HCT116 (cell line): ENCODE measurements around the gene KCTD10. TPM values are rescaled to one million over a fixed set of nuclear protein-coding genes. Genes with fewer than 3 reads are reported as not detected.

Source experiments
- ATAC-seq: fragments of 200-7000 bp; cut with Tn5 transposase; 2 replicates; pipeline ENCODE4 v1.9.1; 2020; ENCODE audit warnings: mild to moderate bottlenecking, moderate library complexity
- BruUV-seq: library from RNA; stranded (reverse); fragments of 400-500 nt; replicated peaks from 2 replicates; lab custom pipeline; 2021; lab: Mats Ljungman, UMichigan
- CTCF ChIA-PET: fragments of 300-600 bp; sonication (Branson Sonifier 250); formaldehyde crosslinking; loops from one replicate; lab custom pipeline; 2021; ENCODE audit warnings: antibody characterized with exemption; lab: Charles Lee
- POLR2A ChIA-PET: fragments of 300-600, 350-600 bp; sonication (Branson Sonifier 250); formaldehyde crosslinking; loops from one replicate; lab custom pipeline; 2021; ENCODE audit warnings: antibody characterized with exemption; lab: Charles Lee
- RAD21 ChIA-PET, 2 experiments: fragments of 300-600 bp; sonication (Branson Sonifier 250); formaldehyde crosslinking; loops; one replicate each; lab custom pipeline; 2023; ENCODE audit warnings: low total read pairs in 2 of 2; ENCODE audit not compliant: uncharacterized antibody in 2 of 2, unreplicated experiment in 2 of 2, low non-redundant PET in 1 of 2; lab: Charles Lee
- DNase-seq: peaks from one replicate; pipeline ENCODE4 v3.0.0-alpha.2; 2010; ENCODE audit warnings: low read depth, low spot score
- H2AFZ ChIP-seq: fragments of 200-600 bp; shearing (Covaris generic), sonication (generic); 2 replicates; pipeline ENCODE4 v1.6.1; 2017; ENCODE audit warnings: low read depth, mixed run types, mixed read lengths, antibody characterized with exemption, low read length; ENCODE audit not compliant: poor library complexity, severe bottlenecking
- H3K27ac ChIP-seq: 2 replicates; pipeline ENCODE4 v1.5.1; 2012; ENCODE audit warnings: low read depth, low read length
- H3K27me3 ChIP-seq: fragments of 200-600 bp; sonication (generic); 2 replicates; pipeline ENCODE4 v1.6.1; 2016; ENCODE audit warnings: mixed run types, low read length, mixed read lengths; ENCODE audit not compliant: insufficient read depth
- H3K36me3 ChIP-seq, 2 experiments: fragments of 200-500 bp in 1 of 2; fragments of 200-600 bp in 1 of 2; sonication (Bioruptor generic) in 1 of 2; sonication (generic) in 1 of 2; 2 replicates each; pipeline versions ENCODE4 v1.5.1 to v1.6.1; 2014 to 2016; ENCODE audit warnings: low read length in 2 of 2, inconsistent platforms in 1 of 2, mixed read lengths in 1 of 2, mixed run types in 1 of 2; ENCODE audit not compliant: insufficient read depth in 2 of 2, control insufficient read depth in 1 of 2
- H3K4me1 ChIP-seq, 2 experiments: fragments of 200-600 bp in 1 of 2; sonication (generic) in 1 of 2; 2 replicates each; pipeline versions ENCODE4 v1.5.1 to v1.6.1; 2012 to 2017; ENCODE audit warnings: low read length in 2 of 2, inconsistent platforms in 1 of 2, mild to moderate bottlenecking in 1 of 2, mixed read lengths in 1 of 2, mixed run types in 1 of 2, moderate library complexity in 1 of 2; ENCODE audit not compliant: insufficient read depth in 2 of 2, control insufficient read depth in 1 of 2
- H3K4me2 ChIP-seq: fragments of 200-600 bp; sonication (generic); 2 replicates; pipeline ENCODE4 v1.6.1; 2017; ENCODE audit warnings: mixed run types, low read length, mixed read lengths
- H3K4me3 ChIP-seq, 2 experiments: fragments of 200-600 bp in 1 of 2; sonication (generic) in 1 of 2; replicated peaks in 1 of 2; 2 replicates each; pipeline ENCODE4 v1.5.1; 2011 to 2016; ENCODE audit warnings: low read length in 2 of 2, control low read depth in 1 of 2, low read depth in 1 of 2, mild to moderate bottlenecking in 1 of 2, mixed read lengths in 1 of 2, mixed run types in 1 of 2
- H3K79me2 ChIP-seq: fragments of 200-600 bp; sonication (generic); 2 replicates; pipeline ENCODE4 v1.6.1; 2017; ENCODE audit warnings: mild to moderate bottlenecking, mixed run types, low read length, moderate library complexity, mixed read lengths; ENCODE audit not compliant: insufficient read depth
- H3K9ac ChIP-seq: fragments of 200-600 bp; sonication (generic); 2 replicates; pipeline ENCODE4 v1.6.1; 2016; ENCODE audit warnings: low read length, mixed read lengths
- H3K9me2 ChIP-seq: fragments of 200-600 bp; sonication (generic), shearing (Covaris generic); 2 replicates; pipeline ENCODE4 v1.6.1; 2017; ENCODE audit warnings: mixed run types, mild to moderate bottlenecking, moderate library complexity; ENCODE audit not compliant: insufficient read depth
- H3K9me3 ChIP-seq, 2 experiments: fragments of 200-500 bp in 1 of 2; fragments of 200-600 bp in 1 of 2; sonication (Bioruptor generic) in 1 of 2; sonication (generic) in 1 of 2; 2 replicates each; pipeline ENCODE4 v1.6.1; 2014 to 2017; ENCODE audit warnings: low read length in 2 of 2, mixed read lengths in 2 of 2, inconsistent platforms in 1 of 2, low read depth in 1 of 2, mild to moderate bottlenecking in 1 of 2, mixed run types in 1 of 2, moderate library complexity in 1 of 2; ENCODE audit not compliant: control insufficient read depth in 1 of 2, insufficient read depth in 1 of 2
- H4K20me1 ChIP-seq: fragments of 200-600 bp; sonication (generic), shearing (Covaris generic); 2 replicates; pipeline ENCODE4 v1.6.1; 2017; ENCODE audit warnings: mixed run types, mild to moderate bottlenecking, moderate library complexity; ENCODE audit not compliant: insufficient read depth
- FOSL1 ChIP-seq: IDR thresholded peaks from 2 replicates; pipeline ENCODE4 v1.6.1; 2012; ENCODE audit warnings: low read depth
- POLR2AphosphoS5 ChIP-seq: IDR thresholded peaks from 2 replicates; pipeline ENCODE4 v1.6.1; 2011; ENCODE audit warnings: mild to moderate bottlenecking, low read depth, low read length, moderate library complexity
- REST ChIP-seq: IDR thresholded peaks from 2 replicates; pipeline ENCODE4 v1.6.1; 2012; ENCODE audit warnings: low read depth
- SIN3A ChIP-seq: IDR thresholded peaks from 2 replicates; pipeline ENCODE4 v1.6.1; 2012; ENCODE audit warnings: low read depth
- SRF ChIP-seq: IDR thresholded peaks from 2 replicates; pipeline ENCODE4 v1.6.1; 2012; ENCODE audit warnings: low read depth
- intact Hi-C: fragments of 100-400 bp; cut with micrococcal nuclease; formaldehyde crosslinking; loops from 2 replicates; pipeline ENCODE4 v1.10.0; 2022
- total RNA-seq: library from RNA; stranded (reverse); gene quantifications from one replicate; pipeline ENCODE4 v1.2.1, GENCODE V29; 2021; ENCODE audit not compliant: unreplicated experiment

Gene KCTD10
- total RNA-seq, 1 experiment from 2014 or later = 34.7 TPM

- no peak for TF ChIP-seq REST
Observed at GRCh38 chr12:109462868-109463692, 14.0 kb downstream of the KCTD10 start (continued).

GRCh38 chr12:109461846-109462756 lies 15.0 kb downstream of the KCTD10 start:
- Histone ChIP-seq H3K4me1 (peaks cover 39 to 44% of the 10 kb centered on the region in 2 experiments), H3K9ac (peak overlapping the region; percentile 16; the same call in 1 of the 2 replicates), H2AFZ (no peak overlapping the region), H3K27me3 (no peaks in the 10 kb centered on the region), H3K4me2 (peak overlapping the region; percentile 70), H3K4me3 (0 out of 4 replicates have a peak overlapping the region, but pooled peaks of 1 of the 2 experiments have one; percentile 10), H3K9me3 (no peaks in the 10 kb centered on the region), H3K36me3 (peaks cover 9 to 20% of the 10 kb centered on the region in 2 experiments; a peak in 3 of 4 replicates), H3K79me2 (peaks cover 64% of the 10 kb centered on the region), H4K20me1 (peaks cover 4% of the 10 kb centered on the region; the same call in 1 of the 2 replicates), H3K27ac (peak overlapping the region; percentile 68; the same call in 1 of the 2 replicates), H3K9me2 (no peaks in the 10 kb centered on the region)
- no peak for DNase-seq
- intact Hi-C loops = no loop called here
- TF ChIP-seq SIN3A = no peak
- no peak for TF ChIP-seq SRF
- no peak for TF ChIP-seq FOSL1
- no peak for TF ChIP-seq POLR2AphosphoS5
- ChIA-PET POLR2A (no interaction called here), RAD21 (interaction anchor here in 1 of 2 experiments (0.8 kb wide), 1 partner anchor 29 kb away, joined by 3 read pairs; no protein-coding TSS in a partner anchor), CTCF (interaction anchor here (0.9 to 1.1 kb wide), 3 partner anchors 29 to 34 kb away, joined by 3 to 4 read pairs (median 3); no protein-coding TSS in a partner anchor)
- BruUV-seq = no TSS peak
- peak; percentile 64 for ATAC-seq
